GM23338 (cell line): Measurements from ENCODE around the gene CTDNEP1. TPM values are rescaled to one million over a fixed set of nuclear protein-coding genes. Genes with fewer than 3 reads are reported as not detected.

Source experiments
- ATAC-seq: fragments of 200-7000 bp; cut with Tn5 transposase; 3 replicates; pipeline ENCODE4 v1.9.1; 2020
- DNase-seq: peaks from one replicate; pipeline ENCODE4 v3.0.0-alpha.2; 2015; ENCODE audit warnings: low spot score
- H2AFZ ChIP-seq: fragments of 200-600 bp; sonication (generic); 2 replicates; pipeline ENCODE4 v1.8.0; 2016; ENCODE audit warnings: antibody characterized with exemption, mild to moderate bottlenecking, moderate library complexity
- H3F3A ChIP-seq: fragments of 200-600 bp; sonication (generic); replicated peaks from 2 replicates; pipeline ENCODE4 v1.8.0; 2017; ENCODE audit warnings: antibody characterized with exemption, mixed run types, low read depth
- H3K27ac ChIP-seq: fragments of 200-600 bp; sonication (generic); 2 replicates; pipeline ENCODE4 v1.6.1; 2016; ENCODE audit warnings: low read depth
- H3K27me3 ChIP-seq: fragments of 200-600 bp; sonication (generic); 2 replicates; pipeline ENCODE4 v1.8.0; 2016; ENCODE audit warnings: mild to moderate bottlenecking, mixed run types, moderate library complexity; ENCODE audit not compliant: insufficient read depth
- H3K36me3 ChIP-seq: fragments of 200-600 bp; sonication (generic); 2 replicates; pipeline ENCODE4 v1.8.0; 2016; ENCODE audit warnings: mild to moderate bottlenecking; ENCODE audit not compliant: insufficient read depth
- H3K4me1 ChIP-seq: fragments of 200-600 bp; sonication (generic); 2 replicates; pipeline ENCODE4 v1.8.0; 2016; ENCODE audit warnings: mild to moderate bottlenecking, moderate library complexity; ENCODE audit not compliant: insufficient read depth
- H3K4me2 ChIP-seq: fragments of 200-600 bp; sonication (generic); 2 replicates; pipeline ENCODE4 v1.7.1; 2017; ENCODE audit warnings: mixed run types
- H3K4me3 ChIP-seq: fragments of 200-600 bp; sonication (generic); 2 replicates; pipeline ENCODE4 v1.6.1; 2016; ENCODE audit warnings: mixed run types
- H3K79me2 ChIP-seq: fragments of 200-600 bp; sonication (generic); replicated peaks from 2 replicates; pipeline ENCODE4 v1.8.0; 2017; ENCODE audit warnings: mild to moderate bottlenecking; ENCODE audit not compliant: insufficient read depth
- H3K9me2 ChIP-seq: fragments of 200-600 bp; sonication (generic); 2 replicates; pipeline ENCODE4 v1.8.0; 2017; ENCODE audit not compliant: insufficient read depth
- H4K20me1 ChIP-seq: fragments of 200-600 bp; sonication (generic); replicated peaks from 2 replicates; pipeline ENCODE4 v1.8.0; 2017; ENCODE audit warnings: mild to moderate bottlenecking; ENCODE audit not compliant: insufficient read depth
- H3K27ac Mint-ChIP-seq: 2 replicates; pipeline ENCODE4 v1.8.0; 2020; ENCODE audit warnings: inconsistent platforms, mild to moderate bottlenecking, moderate library complexity, mixed read lengths
- H3K27me3 Mint-ChIP-seq: 3 replicates; pipeline ENCODE4 v1.8.0; 2022; ENCODE audit warnings: low read depth, mild to moderate bottlenecking, moderate library complexity, mixed read lengths, inconsistent platforms; ENCODE audit not compliant: insufficient read depth, poor library complexity
- H3K36me3 Mint-ChIP-seq: 3 replicates; pipeline ENCODE4 v1.8.0; 2021; ENCODE audit warnings: low read depth, mild to moderate bottlenecking, inconsistent platforms, moderate library complexity, mixed read lengths
- H3K4me1 Mint-ChIP-seq: 3 replicates; pipeline ENCODE4 v1.8.0; 2020; ENCODE audit warnings: mild to moderate bottlenecking, inconsistent platforms, mixed read lengths
- H3K4me3 Mint-ChIP-seq: 3 replicates; pipeline ENCODE4 v1.8.0; 2021; ENCODE audit warnings: moderate library complexity, mild to moderate bottlenecking, inconsistent platforms, mixed read lengths
- H3K9me3 Mint-ChIP-seq: 3 replicates; pipeline ENCODE4 v1.8.0; 2020; ENCODE audit warnings: moderate library complexity, mild to moderate bottlenecking, inconsistent platforms, mixed read lengths
- EZH2 ChIP-seq: fragments of 200-600 bp; sonication (generic); IDR thresholded peaks from one replicate; pipeline ENCODE4 v1.8.0; 2017; ENCODE audit warnings: antibody characterized with exemption, mild to moderate bottlenecking, low read depth; ENCODE audit not compliant: unreplicated experiment
- EZH2phosphoT487 ChIP-seq: fragments of 200-600 bp; sonication (generic); IDR thresholded peaks from one replicate; pipeline ENCODE4 v1.8.1; 2018; ENCODE audit warnings: antibody characterized with exemption; ENCODE audit not compliant: unreplicated experiment
- NANOG ChIP-seq: IDR thresholded peaks from 2 replicates; pipeline ENCODE4 v1.6.1; 2016; ENCODE audit warnings: antibody characterized with exemption, borderline replicate concordance
- POLR2AphosphoS5 ChIP-seq: IDR thresholded peaks from 2 replicates; pipeline ENCODE4 v1.6.1; 2016; ENCODE audit warnings: antibody characterized with exemption, low read depth
- REST ChIP-seq: IDR thresholded peaks from one replicate; pipeline ENCODE4 v1.6.1; 2018; ENCODE audit warnings: antibody characterized with exemption; ENCODE audit not compliant: unreplicated experiment
- STAT1 ChIP-seq: IDR thresholded peaks from one replicate; pipeline ENCODE4 v1.6.1; 2016; ENCODE audit warnings: antibody characterized with exemption; ENCODE audit not compliant: unreplicated experiment
- ZNF114 ChIP-seq: fragments of 250-450 bp; sonication (Bioruptor Pico); IDR thresholded peaks from 2 replicates; pipeline ENCODE4 v1.5.0; 2020; ENCODE audit warnings: mild to moderate bottlenecking, moderate library complexity
- ZNF331 ChIP-seq: fragments of 250-450 bp; sonication (Bioruptor Pico); IDR thresholded peaks from 2 replicates; pipeline ENCODE4 v1.5.0; 2020; ENCODE audit warnings: low read depth, mild to moderate bottlenecking, moderate library complexity
- polyA plus RNA-seq: library from polyadenylated mRNA; unstranded; fragments of >200 nt; fragmentation: Nextera tagmentation; extraction: Ambion mirVana; gene quantifications from 2 replicates; pipeline ENCODE4 v1.2.1, GENCODE V29; 2016
- total RNA-seq: library from RNA; depleted of rRNA; stranded (reverse); fragments of >200 nt; shearing (Covaris generic); gene quantifications from 2 replicates; pipeline ENCODE4 v1.2.3, GENCODE V29; 2014
- TF ChIP-seq, protein P1 (sequence below): IDR thresholded peaks from 2 replicates; pipeline ENCODE4 v1.6.1; 2016; ENCODE audit warnings: antibody characterized with exemption
- TF ChIP-seq, protein P2 (sequence below): fragments of 250-450 bp; sonication (Bioruptor Pico); IDR thresholded peaks from 2 replicates; pipeline ENCODE4 v1.5.0; 2020; ENCODE audit warnings: mild to moderate bottlenecking, moderate library complexity

CTDNEP1 gene
- total and polyA plus RNA-seq, 2 experiments from 2014 or later: 48.1 to 93.4 TPM

DNA sequence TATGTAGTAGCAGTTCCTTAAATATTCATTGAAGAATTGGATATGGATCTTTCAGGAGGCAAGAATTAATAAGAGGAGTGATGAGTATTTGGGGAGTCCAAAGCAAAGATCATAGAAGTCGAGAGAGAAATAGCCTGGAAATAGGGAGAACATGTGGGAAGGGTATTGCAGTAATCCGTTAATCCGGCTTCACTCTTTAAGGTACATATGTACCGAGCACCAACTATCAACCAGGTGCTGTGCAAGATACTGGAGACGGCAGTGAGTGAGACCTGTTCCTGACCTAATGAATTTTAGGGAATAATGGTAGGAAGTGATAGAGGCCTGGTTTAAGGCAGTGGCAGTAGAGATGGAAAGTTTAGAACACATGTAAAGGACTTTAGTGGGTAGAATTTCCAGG lies 1.5 kb upstream of the CTDNEP1 start (continued):
- TF ChIP-seq, protein P1, sequence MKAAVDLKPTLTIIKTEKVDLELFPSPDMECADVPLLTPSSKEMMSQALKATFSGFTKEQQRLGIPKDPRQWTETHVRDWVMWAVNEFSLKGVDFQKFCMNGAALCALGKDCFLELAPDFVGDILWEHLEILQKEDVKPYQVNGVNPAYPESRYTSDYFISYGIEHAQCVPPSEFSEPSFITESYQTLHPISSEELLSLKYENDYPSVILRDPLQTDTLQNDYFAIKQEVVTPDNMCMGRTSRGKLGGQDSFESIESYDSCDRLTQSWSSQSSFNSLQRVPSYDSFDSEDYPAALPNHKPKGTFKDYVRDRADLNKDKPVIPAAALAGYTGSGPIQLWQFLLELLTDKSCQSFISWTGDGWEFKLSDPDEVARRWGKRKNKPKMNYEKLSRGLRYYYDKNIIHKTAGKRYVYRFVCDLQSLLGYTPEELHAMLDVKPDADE: no peak
- TF ChIP-seq ZNF331 (CRISPR knock-in tag) (no peak), POLR2AphosphoS5 (no peak), ZNF114 (CRISPR knock-in tag) (no peak), EZH2phosphoT487 (no peak), REST (no peak)

- Histone ChIP-seq H4K20me1 (peaks cover 32% of the 10 kb centered on the region), H3K27ac (peak within 1 kb of the TSS; percentile 96), H2AFZ (peak within 1 kb of the TSS; percentile 44; the same call in 1 of the 2 replicates), H3K9me2 (no peaks in the 10 kb centered on the region), H3K36me3 (peaks cover 13% of the 10 kb centered on the region), H3K4me1 (peaks cover 15% of the 10 kb centered on the region), H3K79me2 (peaks cover 53% of the 10 kb centered on the region), H3K4me2 (peak within 1 kb of the TSS; percentile 98), H3K27me3 (no peaks in the 10 kb centered on the region), H3K4me3 (peak within 1 kb of the TSS; percentile 65), H3F3A (peaks cover 15% of the 10 kb centered on the region; the same call in 1 of the 2 replicates)
- H3K4me1 Mint-ChIP-seq: peaks cover 28% of the 10 kb centered on the region
- H3K27me3 Mint-ChIP-seq: peaks cover 18% of the 10 kb centered on the region
- peaks cover 3% of the 10 kb centered on the region; the same call in 2 of the 3 replicates for H3K9me3 Mint-ChIP-seq
- H3K4me3 Mint-ChIP-seq: peak within 1 kb of the TSS; percentile 91
- DNase-seq (peak; percentile 97), ATAC-seq (peak; percentile 70)
- peak within 1 kb of the TSS; percentile 100 for H3K27ac Mint-ChIP-seq
- peaks cover 45% of the 10 kb centered on the region for H3K36me3 Mint-ChIP-seq
- no peak for TF ChIP-seq NANOG
- no peak for TF ChIP-seq EZH2
- TF ChIP-seq ZNF114 (CRISPR knock-in tag): no peak
- TF ChIP-seq STAT1: no peak
- no peak for TF ChIP-seq EZH2phosphoT487
- TF ChIP-seq, protein P2, sequence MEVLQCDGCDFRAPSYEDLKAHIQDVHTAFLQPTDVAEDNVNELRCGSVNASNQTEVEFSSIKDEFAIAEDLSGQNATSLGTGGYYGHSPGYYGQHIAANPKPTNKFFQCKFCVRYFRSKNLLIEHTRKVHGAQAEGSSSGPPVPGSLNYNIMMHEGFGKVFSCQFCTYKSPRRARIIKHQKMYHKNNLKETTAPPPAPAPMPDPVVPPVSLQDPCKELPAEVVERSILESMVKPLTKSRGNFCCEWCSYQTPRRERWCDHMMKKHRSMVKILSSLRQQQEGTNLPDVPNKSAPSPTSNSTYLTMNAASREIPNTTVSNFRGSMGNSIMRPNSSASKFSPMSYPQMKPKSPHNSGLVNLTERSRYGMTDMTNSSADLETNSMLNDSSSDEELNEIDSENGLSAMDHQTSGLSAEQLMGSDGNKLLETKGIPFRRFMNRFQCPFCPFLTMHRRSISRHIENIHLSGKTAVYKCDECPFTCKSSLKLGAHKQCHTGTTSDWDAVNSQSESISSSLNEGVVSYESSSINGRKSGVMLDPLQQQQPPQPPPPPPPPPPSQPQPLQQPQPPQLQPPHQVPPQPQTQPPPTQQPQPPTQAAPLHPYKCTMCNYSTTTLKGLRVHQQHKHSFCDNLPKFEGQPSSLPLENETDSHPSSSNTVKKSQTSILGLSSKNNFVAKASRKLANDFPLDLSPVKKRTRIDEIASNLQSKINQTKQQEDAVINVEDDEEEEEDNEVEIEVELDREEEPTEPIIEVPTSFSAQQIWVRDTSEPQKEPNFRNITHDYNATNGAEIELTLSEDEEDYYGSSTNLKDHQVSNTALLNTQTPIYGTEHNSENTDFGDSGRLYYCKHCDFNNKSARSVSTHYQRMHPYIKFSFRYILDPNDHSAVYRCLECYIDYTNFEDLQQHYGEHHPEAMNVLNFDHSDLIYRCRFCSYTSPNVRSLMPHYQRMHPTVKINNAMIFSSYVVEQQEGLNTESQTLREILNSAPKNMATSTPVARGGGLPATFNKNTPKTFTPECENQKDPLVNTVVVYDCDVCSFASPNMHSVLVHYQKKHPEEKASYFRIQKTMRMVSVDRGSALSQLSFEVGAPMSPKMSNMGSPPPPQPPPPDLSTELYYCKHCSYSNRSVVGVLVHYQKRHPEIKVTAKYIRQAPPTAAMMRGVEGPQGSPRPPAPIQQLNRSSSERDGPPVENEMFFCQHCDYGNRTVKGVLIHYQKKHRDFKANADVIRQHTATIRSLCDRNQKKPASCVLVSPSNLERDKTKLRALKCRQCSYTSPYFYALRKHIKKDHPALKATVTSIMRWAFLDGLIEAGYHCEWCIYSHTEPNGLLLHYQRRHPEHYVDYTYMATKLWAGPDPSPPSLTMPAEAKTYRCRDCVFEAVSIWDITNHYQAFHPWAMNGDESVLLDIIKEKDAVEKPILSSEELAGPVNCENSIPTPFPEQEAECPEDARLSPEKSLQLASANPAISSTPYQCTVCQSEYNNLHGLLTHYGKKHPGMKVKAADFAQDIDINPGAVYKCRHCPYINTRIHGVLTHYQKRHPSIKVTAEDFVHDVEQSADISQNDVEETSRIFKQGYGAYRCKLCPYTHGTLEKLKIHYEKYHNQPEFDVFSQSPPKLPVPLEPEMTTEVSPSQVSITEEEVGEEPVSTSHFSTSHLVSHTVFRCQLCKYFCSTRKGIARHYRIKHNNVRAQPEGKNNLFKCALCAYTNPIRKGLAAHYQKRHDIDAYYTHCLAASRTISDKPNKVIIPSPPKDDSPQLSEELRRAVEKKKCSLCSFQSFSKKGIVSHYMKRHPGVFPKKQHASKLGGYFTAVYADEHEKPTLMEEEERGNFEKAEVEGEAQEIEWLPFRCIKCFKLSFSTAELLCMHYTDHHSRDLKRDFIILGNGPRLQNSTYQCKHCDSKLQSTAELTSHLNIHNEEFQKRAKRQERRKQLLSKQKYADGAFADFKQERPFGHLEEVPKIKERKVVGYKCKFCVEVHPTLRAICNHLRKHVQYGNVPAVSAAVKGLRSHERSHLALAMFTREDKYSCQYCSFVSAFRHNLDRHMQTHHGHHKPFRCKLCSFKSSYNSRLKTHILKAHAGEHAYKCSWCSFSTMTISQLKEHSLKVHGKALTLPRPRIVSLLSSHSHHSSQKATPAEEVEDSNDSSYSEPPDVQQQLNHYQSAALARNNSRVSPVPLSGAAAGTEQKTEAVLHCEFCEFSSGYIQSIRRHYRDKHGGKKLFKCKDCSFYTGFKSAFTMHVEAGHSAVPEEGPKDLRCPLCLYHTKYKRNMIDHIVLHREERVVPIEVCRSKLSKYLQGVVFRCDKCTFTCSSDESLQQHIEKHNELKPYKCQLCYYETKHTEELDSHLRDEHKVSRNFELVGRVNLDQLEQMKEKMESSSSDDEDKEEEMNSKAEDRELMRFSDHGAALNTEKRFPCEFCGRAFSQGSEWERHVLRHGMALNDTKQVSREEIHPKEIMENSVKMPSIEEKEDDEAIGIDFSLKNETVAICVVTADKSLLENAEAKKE (CRISPR knock-in tag): no peak
- TF ChIP-seq, protein P1: peak; percentile 52; the same call in 1 of the 2 replicates
Observed at GRCh38 chr17:7252176-7253043, 876 bp upstream of the CTDNEP1 start, which contains the start of gene ELP5. Gene ELP5 (plus strand): TSS chr17:7252215. CDS start chr17:7252551, 336 bp downstream.
